Vagina (tissue), 2 donors: ENCODE results near the gene JPH3.

Experiments
- CTCF ChIP-seq, 3 experiments: fragments of 450-650 bp in 2 of 3; fragments of 200-600 bp in 1 of 3; sonication (generic) in 1 of 3; IDR thresholded peaks; one replicate each; pipeline ENCODE4 v1.5.1; 2017 to 2019; ENCODE audit warnings: antibody characterized with exemption in 3 of 3, mild to moderate bottlenecking in 2 of 3, moderate library complexity in 2 of 3
- POLR2A ChIP-seq, 2 donors: fragments of 450-650 bp; IDR thresholded peaks; one replicate each; pipeline ENCODE4 v1.6.1; 2017; ENCODE audit warnings: antibody characterized with exemption in 2 of 2, mild to moderate bottlenecking in 2 of 2, moderate library complexity in 2 of 2

- TF ChIP-seq CTCF (IDR thresholded peaks at IDR 0.05) (no peak), POLR2A (IDR thresholded peaks at IDR 0.05) (no peak)
Measured at GRCh38 chr16:87628246-87628923, 26.1 kb downstream of the JPH3 start.
